A673 (cell line): ENCODE measurements around the gene LYPLAL1.

Source experiments
- CTCF ChIP-seq: fragments of 300-800, 200-600 bp; sonication (generic); conservative IDR thresholded peaks from 2 replicates; pipeline ENCODE4 v1.5.1; 2017; ENCODE audit warnings: low read depth, mild to moderate bottlenecking, antibody characterized with exemption, low read length, moderate library complexity, mixed read lengths
- EZH2 ChIP-seq: fragments of 200-600 bp; sonication (generic); IDR thresholded peaks from 2 replicates; pipeline ENCODE4 v1.6.1; 2017; ENCODE audit warnings: borderline replicate concordance, low read depth, mild to moderate bottlenecking, mixed read lengths, antibody characterized with exemption, low read length; ENCODE audit not compliant: poor library complexity, severe bottlenecking

GRCh38 chr1:219185486-219186117, 11.9 kb downstream of the LYPLAL1 start:
- TF ChIP-seq CTCF (no peak), EZH2 (no peak)
